ENCODE measurements around the gene OR10H4. TPM values are rescaled to one million over a fixed set of nuclear protein-coding genes. Genes with fewer than 3 reads are reported as not detected.
"Not testable (repeated sequence)": the region's sequence is repeated elsewhere in the genome, so short reads cannot be mapped to it uniquely, and the experiment has no call there.

OR10H4 gene
- total and polyA plus RNA-seq, 5 experiments from 2014 or later: not detected

- Mint-ChIP-seq H3K4me1 (peaks cover 0 to 4% (median 0%) of the 10 kb centered on the region in 4 donors), H3K36me3 (peaks cover 5 to 10% (median 9%) of the 10 kb centered on the region in 3 donors), H3K27ac (no peak overlapping the region), H3K27me3 (peaks cover 39 to 67% (median 43%) of the 10 kb centered on the region in 5 donors), H3K9me3 (peaks cover 0 to 16% (median 10%) of the 10 kb centered on the region in 9 donors), H3K4me3 (no peak overlapping the region)
- POLR2A ChIA-PET: no interaction called here
- DNase-seq (no peak), ATAC-seq (no peak)
Observed at GRCh38 chr19:15919243-15919642, 29.6 kb upstream of the OR10H4 start.

DNA sequence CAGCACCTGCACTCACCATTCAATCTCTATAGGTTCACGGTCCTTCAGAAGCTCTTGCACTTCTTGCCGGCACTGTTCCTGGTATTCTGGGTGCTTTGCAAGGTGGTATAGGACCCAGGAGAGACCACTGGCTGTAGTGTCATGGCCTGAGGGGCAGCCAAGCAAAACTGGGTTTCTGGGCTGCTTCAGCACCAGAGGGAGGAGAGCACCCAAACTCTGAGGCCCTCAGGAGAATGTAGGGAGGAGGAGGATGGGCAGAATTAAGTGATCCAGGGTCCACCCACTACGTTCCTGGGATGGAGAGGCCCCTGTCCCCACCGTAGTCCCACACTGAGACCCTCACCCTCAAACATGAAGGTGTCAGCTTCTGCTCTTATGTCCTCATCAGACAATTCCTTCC is 26.8 kb upstream of the OR10H4 start:
- Mint-ChIP-seq H3K9me3 (no peaks in the 10 kb centered on the region), H3K27me3 (peaks cover 34 to 54% (median 46%) of the 10 kb centered on the region in 5 donors), H3K4me3 (no peak overlapping the region), H3K36me3 (peaks cover 0 to 3% (median 0%) of the 10 kb centered on the region in 3 donors), H3K27ac (peak overlapping the region in 1 of 10 donors; percentile 11), H3K4me1 (peaks cover 0 to 4% (median 0%) of the 10 kb centered on the region in 4 donors)
- POLR2A ChIA-PET: no interaction called here
- ATAC-seq (no peak), DNase-seq (no peak)

DNA sequence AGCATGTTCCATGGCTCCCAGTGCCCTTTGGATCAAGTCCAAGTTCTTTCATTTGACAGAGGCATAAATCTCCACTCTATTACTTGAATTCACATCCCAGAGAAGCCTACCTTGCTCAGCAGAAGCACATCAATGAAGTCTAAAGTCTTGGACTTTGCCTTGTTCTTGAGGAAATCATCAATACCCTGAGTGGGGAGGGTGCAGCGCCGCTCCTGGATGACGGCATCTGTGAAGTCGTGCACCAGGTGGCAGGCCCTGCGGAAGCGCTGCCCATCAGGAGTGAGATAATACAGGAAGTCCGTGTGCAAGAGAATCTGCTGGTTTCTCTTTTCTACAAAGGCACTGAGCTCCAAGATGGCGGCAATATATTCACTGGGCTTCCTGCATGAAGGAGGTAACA is 25.1 kb upstream of the OR10H4 start:
- ATAC-seq (no peak), DNase-seq (no peak)
- peaks cover 28 to 60% (median 55%) of the 10 kb centered on the region in 5 donors for H3K27me3 Mint-ChIP-seq
- H3K27ac Mint-ChIP-seq: no peak overlapping the region
- H3K36me3 Mint-ChIP-seq: peaks cover 0 to 5% (median 3%) of the 10 kb centered on the region in 3 donors
- H3K4me3 Mint-ChIP-seq: no peak overlapping the region
- POLR2A ChIA-PET: no interaction called here
- no peaks in the 10 kb centered on the region for H3K9me3 Mint-ChIP-seq
- H3K4me1 Mint-ChIP-seq: peaks cover 0 to 4% (median 0%) of the 10 kb centered on the region in 4 donors

- peaks cover 34 to 80% (median 65%) of the 10 kb centered on the region in 5 donors for H3K27me3 Mint-ChIP-seq
- H3K27ac Mint-ChIP-seq: no peak overlapping the region
- no peak overlapping the region for H3K4me3 Mint-ChIP-seq
- no peaks in the 10 kb centered on the region for H3K9me3 Mint-ChIP-seq
- POLR2A ChIA-PET: no interaction called here
- H3K4me1 Mint-ChIP-seq: peaks cover 0 to 2% (median 0%) of the 10 kb centered on the region in 4 donors
- H3K36me3 Mint-ChIP-seq: peaks cover 3 to 18% (median 4%) of the 10 kb centered on the region in 3 donors
- DNase-seq (no peak), ATAC-seq (no peak)
Observed at GRCh38 chr19:15926484-15926883, 22.3 kb upstream of the OR10H4 start.

DNA sequence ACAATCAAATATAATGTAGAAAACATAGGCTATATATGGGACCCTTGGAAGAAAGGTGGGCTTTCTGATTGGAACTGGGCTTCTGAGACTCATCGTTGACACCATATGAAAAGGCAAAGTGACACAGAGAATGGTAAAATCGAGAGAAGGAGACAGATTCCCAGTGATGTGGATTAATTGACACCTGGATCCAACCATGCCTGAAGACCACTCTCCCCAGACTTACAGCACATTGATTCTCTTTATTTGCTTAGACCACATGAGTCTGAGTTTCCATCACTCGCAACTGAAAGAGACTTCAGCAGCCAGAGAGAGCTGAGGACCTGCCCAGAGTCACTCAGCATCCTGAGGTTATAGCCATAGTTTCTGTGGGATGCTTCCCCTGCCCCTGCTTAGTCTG is 20.5 kb upstream of the OR10H4 start:
- peaks cover 32 to 68% (median 59%) of the 10 kb centered on the region in 5 donors for H3K27me3 Mint-ChIP-seq
- no peak for ATAC-seq
- peaks cover 0 to 2% (median 0%) of the 10 kb centered on the region in 4 donors for H3K4me1 Mint-ChIP-seq
- H3K9me3 Mint-ChIP-seq: no peaks in the 10 kb centered on the region
- no peak for DNase-seq
- H3K4me3 Mint-ChIP-seq: no peak overlapping the region
- H3K27ac Mint-ChIP-seq: no peak overlapping the region
- H3K36me3 Mint-ChIP-seq: peaks cover 3 to 18% (median 4%) of the 10 kb centered on the region in 3 donors
- POLR2A ChIA-PET: no interaction called here

GRCh38 chr19:15933761-15934331 is 15.0 kb upstream of the OR10H4 start:
- Mint-ChIP-seq H3K27me3 (peaks cover 7 to 48% (median 26%) of the 10 kb centered on the region in 5 donors), H3K36me3 (peaks cover 0 to 21% (median 4%) of the 10 kb centered on the region in 3 donors)
- ATAC-seq, H3K4me1 Mint-ChIP-seq, H3K27ac Mint-ChIP-seq, DNase-seq, H3K9me3 Mint-ChIP-seq, H3K4me3 Mint-ChIP-seq, POLR2A ChIA-PET: not testable (repeated sequence)

- Mint-ChIP-seq H3K9me3 (peaks cover 0 to 4% (median 0%) of the 10 kb centered on the region in 9 donors), H3K27me3 (peaks cover 4 to 43% (median 21%) of the 10 kb centered on the region in 5 donors), H3K4me3 (peak within 1 kb of the TSS in 2 of 10 donors; percentile 24 to 26), H3K4me1 (peaks cover 0 to 3% (median under 1%) of the 10 kb centered on the region in 4 donors), H3K27ac (peak within 1 kb of the TSS in 1 of 10 donors; percentile 66), H3K36me3 (peaks cover 0 to 18% (median 4%) of the 10 kb centered on the region in 3 donors)
- DNase-seq: no peak
- no peak for ATAC-seq
- POLR2A ChIA-PET: no interaction called here
Observed at GRCh38 chr19:15934332-15935078, 14.3 kb upstream of the OR10H4 start, which contains the start of gene CYP4F11. TSS of gene CYP4F11 (minus strand) at chr19:15934529. CDS start at chr19:15934408, 121 bp downstream.

DNA sequence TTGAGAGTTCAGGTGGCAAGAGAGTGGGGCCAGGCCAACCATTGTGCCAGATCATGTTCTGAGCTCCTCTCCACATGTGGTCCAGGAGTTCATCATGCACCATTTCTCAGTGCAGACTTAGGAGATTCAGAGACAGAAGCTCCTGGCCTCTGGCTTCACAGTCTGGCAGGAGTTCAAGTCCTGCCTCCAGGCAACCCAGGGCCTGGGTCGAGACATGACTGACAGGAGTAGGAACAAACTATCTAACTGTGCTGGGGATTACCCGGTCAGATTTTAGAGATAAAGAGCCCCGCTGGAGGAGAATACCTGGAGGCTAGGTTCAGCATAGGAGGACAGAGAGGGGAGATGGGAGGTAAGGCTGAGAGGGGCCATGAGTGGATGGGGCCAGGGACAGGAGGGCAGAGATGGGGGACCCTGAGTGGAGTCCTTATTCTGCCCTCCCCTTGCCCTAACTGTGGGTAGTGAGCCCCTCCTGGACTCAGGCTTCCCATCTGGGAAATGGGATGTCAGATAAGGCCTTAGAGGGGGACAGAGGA is 13.6 kb upstream of the OR10H4 start:
- no peak for DNase-seq
- Mint-ChIP-seq H3K27ac (peak overlapping the region in 1 of 10 donors; percentile 66), H3K27me3 (peaks cover 2 to 43% (median 20%) of the 10 kb centered on the region in 5 donors), H3K4me1 (peaks cover 0 to 3% (median under 1%) of the 10 kb centered on the region in 4 donors), H3K36me3 (peaks cover 0 to 14% (median 4%) of the 10 kb centered on the region in 3 donors), H3K9me3 (peaks cover 0 to 4% (median 0%) of the 10 kb centered on the region in 9 donors), H3K4me3 (no peak overlapping the region)
- POLR2A ChIA-PET: no interaction called here
- no peak for ATAC-seq

- no peak overlapping the region for H3K4me3 Mint-ChIP-seq
- no peak for DNase-seq
- H3K27ac Mint-ChIP-seq: no peak overlapping the region
- ATAC-seq: no peak
- H3K27me3 Mint-ChIP-seq: peaks cover 2 to 42% (median 16%) of the 10 kb centered on the region in 5 donors
- POLR2A ChIA-PET: no interaction called here
- peaks cover 0 to 3% (median under 1%) of the 10 kb centered on the region in 4 donors for H3K4me1 Mint-ChIP-seq
- peaks cover 0 to 4% (median 0%) of the 10 kb centered on the region in 9 donors for H3K9me3 Mint-ChIP-seq
- peaks cover 0 to 11% (median 2%) of the 10 kb centered on the region in 3 donors for H3K36me3 Mint-ChIP-seq
Observed at GRCh38 chr19:15936173-15936572, 12.6 kb upstream of the OR10H4 start.

DNA sequence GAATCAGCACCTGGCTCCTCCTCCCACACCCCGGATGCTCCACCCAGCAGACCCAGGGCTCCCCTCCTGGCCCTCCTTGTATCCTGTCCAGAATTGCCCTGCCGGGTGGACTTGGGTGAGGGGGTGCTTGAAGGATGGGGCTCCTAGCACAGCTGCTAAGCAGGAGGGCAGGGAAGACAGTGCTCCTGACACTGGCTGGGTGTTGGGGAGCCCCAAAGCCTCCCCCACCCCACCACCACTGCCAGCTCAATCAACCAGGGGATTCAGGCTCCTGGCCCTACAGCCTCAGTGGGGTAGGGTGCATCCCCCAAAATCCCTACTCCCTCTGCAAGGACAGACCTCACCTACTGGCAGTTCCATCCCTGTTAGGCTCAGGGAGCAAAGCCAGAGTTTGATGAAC is 11.9 kb upstream of the OR10H4 start:
- Mint-ChIP-seq H3K4me1 (peaks cover 0 to 3% (median under 1%) of the 10 kb centered on the region in 4 donors), H3K27ac (no peak overlapping the region), H3K9me3 (peaks cover 0 to 4% (median 0%) of the 10 kb centered on the region in 9 donors), H3K36me3 (peaks cover 0 to 9% (median 0%) of the 10 kb centered on the region in 3 donors), H3K4me3 (no peak overlapping the region), H3K27me3 (peaks cover 4 to 40% (median 14%) of the 10 kb centered on the region in 5 donors)
- ATAC-seq: no peak
- POLR2A ChIA-PET: no interaction called here
- no peak for DNase-seq

- DNase-seq (no peak), ATAC-seq (no peak)
- peak overlapping the region in 1 of 10 donors; percentile 40 for H3K27ac Mint-ChIP-seq
- H3K27me3 Mint-ChIP-seq: peaks cover 8 to 44% (median 14%) of the 10 kb centered on the region in 5 donors
- POLR2A ChIA-PET: interaction anchor here (0.6 kb wide), 1 partner anchor 203 kb away, joined by 3 read pairs; no protein-coding TSS in a partner anchor
- H3K4me1 Mint-ChIP-seq: peaks cover 0 to 3% (median under 1%) of the 10 kb centered on the region in 4 donors
- no peak overlapping the region for H3K4me3 Mint-ChIP-seq
- H3K36me3 Mint-ChIP-seq: peaks cover 0 to 9% (median 0%) of the 10 kb centered on the region in 3 donors
- peaks cover 0 to 4% (median 0%) of the 10 kb centered on the region in 9 donors for H3K9me3 Mint-ChIP-seq
Observed at GRCh38 chr19:15937771-15938170, 11.0 kb upstream of the OR10H4 start.

DNA sequence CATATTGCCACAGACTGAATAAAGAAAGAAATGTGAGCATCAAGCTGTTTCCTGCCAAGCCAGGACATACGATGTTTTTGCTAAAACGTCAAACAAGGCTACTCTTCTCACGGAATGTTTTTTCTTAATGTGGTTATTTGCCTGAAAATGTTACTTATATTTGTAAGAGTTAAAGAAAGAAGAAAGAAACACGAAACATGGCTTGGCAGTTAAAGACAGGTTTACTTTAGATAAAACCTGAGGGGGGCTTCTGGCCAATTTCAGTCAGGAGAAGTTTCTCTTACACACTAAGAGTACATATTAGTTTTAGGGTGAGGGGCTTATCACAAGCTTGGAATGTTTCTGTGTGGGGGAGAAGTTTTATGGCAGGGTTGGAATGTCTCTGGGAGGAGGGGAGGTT is 4.4 kb upstream of the OR10H4 start:
- POLR2A ChIA-PET: no interaction called here
- Mint-ChIP-seq H3K27me3 (peaks cover 22 to 39% (median 35%) of the 10 kb centered on the region in 5 donors), H3K4me3 (no peak overlapping the region), H3K4me1 (peaks cover 0 to 1% (median 0%) of the 10 kb centered on the region in 4 donors), H3K27ac (no peak overlapping the region), H3K36me3 (peaks cover 5 to 17% (median 10%) of the 10 kb centered on the region in 3 donors), H3K9me3 (peaks cover 0 to 26% (median 15%) of the 10 kb centered on the region in 9 donors)
- ATAC-seq (no peak), DNase-seq (no peak)

Data from naive thymus-derived CD8-positive, alpha-beta T cell (primary cell).